DND-41 (cell line): ENCODE measurements around the gene POU6F2.

Experiments
- CTCF ChIP-seq: IDR thresholded peaks from 2 replicates; pipeline ENCODE4 v1.5.1; 2012; ENCODE audit warnings: borderline replicate concordance, low read length, moderate library complexity, mild to moderate bottlenecking; ENCODE audit not compliant: poor library complexity, severe bottlenecking; ENCODE audit errors: extremely low read depth
- EZH2 ChIP-seq: IDR thresholded peaks from 3 replicates; pipeline ENCODE4 v1.6.1; 2012; ENCODE audit warnings: borderline replicate concordance, low read depth, mild to moderate bottlenecking, moderate library complexity, low read length, inconsistent platforms; ENCODE audit not compliant: severe bottlenecking

GRCh38 chr7:39392151-39392550, 414.4 kb downstream of the POU6F2 start:
- TF ChIP-seq CTCF, result no peak
- no peak for TF ChIP-seq EZH2
